ENCODE data around the gene EPHB4. TPM values are rescaled to one million over a fixed set of nuclear protein-coding genes. Genes with fewer than 3 reads are reported as not detected.
"Not testable (repeated sequence)": the region's sequence is repeated elsewhere in the genome, so short reads cannot be mapped to it uniquely, and the experiment has no call there.

The EPHB4 gene
- total and polyA plus RNA-seq, 12 donors = 13.8 to 41.6 (median 21.0) TPM

GRCh38 chr7:100818366-100818765 lies 9.0 kb downstream of the EPHB4 start:
- Histone ChIP-seq H3K4me1 (peaks cover 0 to 12% (median 0%) of the 10 kb centered on the region in 9 donors), H3K4me3 (no peak overlapping the region), H3K9me3 (no peaks in the 10 kb centered on the region), H3K27me3 (no peaks in the 10 kb centered on the region), H3K27ac (no peak overlapping the region), H3K36me3 (peaks cover 0 to 99% (median 20%) of the 10 kb centered on the region in 9 donors)
- no peak for ATAC-seq
- WGBS, 2 donors = 94 to 96% methylated on average over 9 of the region's 9 CpGs
- no peak for DNase-seq
- TF ChIP-seq, protein P1, sequence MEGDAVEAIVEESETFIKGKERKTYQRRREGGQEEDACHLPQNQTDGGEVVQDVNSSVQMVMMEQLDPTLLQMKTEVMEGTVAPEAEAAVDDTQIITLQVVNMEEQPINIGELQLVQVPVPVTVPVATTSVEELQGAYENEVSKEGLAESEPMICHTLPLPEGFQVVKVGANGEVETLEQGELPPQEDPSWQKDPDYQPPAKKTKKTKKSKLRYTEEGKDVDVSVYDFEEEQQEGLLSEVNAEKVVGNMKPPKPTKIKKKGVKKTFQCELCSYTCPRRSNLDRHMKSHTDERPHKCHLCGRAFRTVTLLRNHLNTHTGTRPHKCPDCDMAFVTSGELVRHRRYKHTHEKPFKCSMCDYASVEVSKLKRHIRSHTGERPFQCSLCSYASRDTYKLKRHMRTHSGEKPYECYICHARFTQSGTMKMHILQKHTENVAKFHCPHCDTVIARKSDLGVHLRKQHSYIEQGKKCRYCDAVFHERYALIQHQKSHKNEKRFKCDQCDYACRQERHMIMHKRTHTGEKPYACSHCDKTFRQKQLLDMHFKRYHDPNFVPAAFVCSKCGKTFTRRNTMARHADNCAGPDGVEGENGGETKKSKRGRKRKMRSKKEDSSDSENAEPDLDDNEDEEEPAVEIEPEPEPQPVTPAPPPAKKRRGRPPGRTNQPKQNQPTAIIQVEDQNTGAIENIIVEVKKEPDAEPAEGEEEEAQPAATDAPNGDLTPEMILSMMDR (IDR thresholded peaks at IDR 0.05) = no peak
- intact Hi-C loops (cut with DNase I) = no loop called here

DNA sequence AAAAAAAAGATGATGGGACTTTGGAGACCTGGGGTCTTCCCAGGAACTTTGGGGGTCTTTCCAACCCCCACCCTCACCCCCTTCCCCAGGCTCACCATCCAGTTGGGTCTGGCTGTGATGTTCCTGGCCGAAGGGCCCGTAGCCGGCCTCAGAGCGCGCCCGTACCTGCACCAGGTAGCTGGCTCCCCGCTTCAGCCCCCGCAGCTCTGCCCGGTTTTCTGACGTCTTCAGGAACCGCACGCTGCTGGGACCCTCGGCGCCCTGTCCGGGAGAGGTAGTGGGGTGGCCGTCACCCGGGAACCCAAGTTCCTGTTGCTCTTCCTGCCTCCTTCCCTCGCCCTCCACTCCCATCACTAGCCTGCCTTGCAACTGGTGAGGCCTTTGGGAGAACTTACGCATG lies 10.2 kb downstream of the EPHB4 start:
- Histone ChIP-seq H3K9me3 (no peaks in the 10 kb centered on the region), H3K36me3 (peaks cover 0 to 99% (median 16%) of the 10 kb centered on the region in 9 donors), H3K27me3 (no peaks in the 10 kb centered on the region), H3K4me1 (peaks cover 0 to 12% (median 0%) of the 10 kb centered on the region in 9 donors), H3K27ac (no peak overlapping the region), H3K4me3 (no peak overlapping the region)
- intact Hi-C loops (cut with DNase I) = no loop called here
- TF ChIP-seq, protein P1 (IDR thresholded peaks at IDR 0.05) = no peak
- DNase-seq (no peak), ATAC-seq (no peak)
- WGBS, 2 donors = 94 to 95% methylated on average over 19 of the region's 19 CpGs

DNA sequence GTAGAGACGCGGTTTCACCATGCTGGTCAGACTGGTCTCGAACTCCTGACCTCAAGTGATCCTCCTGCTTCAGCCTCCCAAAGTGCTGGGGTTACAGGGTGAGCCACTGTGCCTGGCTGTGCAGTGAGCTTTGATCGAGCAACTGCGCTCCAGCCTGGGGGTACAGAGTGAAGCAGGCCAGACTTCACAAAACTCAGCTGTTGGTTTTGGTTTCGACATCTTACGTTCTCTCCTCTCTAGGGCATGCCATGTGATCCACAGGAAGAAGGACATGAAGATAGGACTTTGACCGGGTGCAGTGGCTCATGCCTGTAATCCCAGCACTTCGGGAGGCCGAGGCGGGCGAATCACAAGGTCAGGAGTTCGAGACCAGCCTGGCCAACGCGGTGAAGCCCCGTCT lies 10.8 kb downstream of the EPHB4 start:
- 94 to 96% methylated on average over 16 of the region's 16 CpGs for WGBS, 2 donors
- Histone ChIP-seq H3K36me3 (peaks cover 0 to 99% (median 13%) of the 10 kb centered on the region in 9 donors), H3K4me1 (peaks cover 0 to 12% (median 0%) of the 10 kb centered on the region in 9 donors)
- intact Hi-C loops (cut with DNase I); DNase-seq; H3K27me3 ChIP-seq; H3K9me3 ChIP-seq; ATAC-seq; H3K27ac ChIP-seq; H3K4me3 ChIP-seq: not testable (repeated sequence)

DNA sequence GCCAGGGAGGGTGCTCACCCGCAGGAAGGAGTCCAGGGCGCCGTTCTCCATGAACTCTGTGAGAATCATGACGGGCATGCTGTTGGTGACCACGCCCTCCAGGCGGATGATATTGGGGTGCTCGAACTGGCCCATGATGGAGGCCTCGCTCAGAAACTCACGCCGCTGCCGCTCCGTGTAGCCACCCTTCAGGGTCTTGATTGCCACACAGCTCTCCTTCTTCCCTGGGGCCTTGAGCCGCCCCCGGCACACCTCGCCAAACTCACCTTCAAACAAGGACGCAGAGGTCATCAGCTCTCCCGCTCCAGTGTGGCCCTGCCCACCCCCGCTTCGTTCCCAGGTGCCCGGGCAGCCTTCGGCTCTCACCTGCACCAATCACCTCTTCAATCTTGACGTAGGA lies 14.6 kb downstream of the EPHB4 start:
- peak in 1 of 8 donors; percentile 42 for ATAC-seq
- Histone ChIP-seq H3K4me1 (peaks cover 0 to 12% (median 0%) of the 10 kb centered on the region in 9 donors), H3K27me3 (no peaks in the 10 kb centered on the region), H3K36me3 (peaks cover 0 to 100% (median 12%) of the 10 kb centered on the region in 9 donors), H3K27ac (no peak overlapping the region), H3K4me3 (no peak overlapping the region), H3K9me3 (no peaks in the 10 kb centered on the region)
- DNase-seq = no peak
- 95% methylated on average over 22 of the region's 22 CpGs for WGBS, 2 donors
- TF ChIP-seq, protein P1 (IDR thresholded peaks at IDR 0.05) = no peak
- intact Hi-C loops (cut with DNase I) = no loop called here

GRCh38 chr7:100811480-100811879 lies 15.8 kb downstream of the EPHB4 start:
- no peaks in the 10 kb centered on the region for H3K9me3 ChIP-seq
- no peak overlapping the region for H3K4me3 ChIP-seq
- WGBS, 2 donors = 79 to 89% methylated on average over 6 of the region's 6 CpGs
- H3K36me3 ChIP-seq = peaks cover 0 to 100% (median 22%) of the 10 kb centered on the region in 9 donors
- intact Hi-C loops (cut with DNase I) = no loop called here
- no peak for DNase-seq
- TF ChIP-seq, protein P1 (IDR thresholded peaks at IDR 0.05) = no peak
- ATAC-seq = no peak
- H3K27ac ChIP-seq = no peak overlapping the region
- H3K27me3 ChIP-seq = no peaks in the 10 kb centered on the region
- H3K4me1 ChIP-seq = peaks cover 0 to 12% (median 0%) of the 10 kb centered on the region in 9 donors
